Embryonic facial prominence (tissue), 1 donor: ENCODE results near the gene TSHZ2.
"Not testable (repeated sequence)": the region's sequence is repeated elsewhere in the genome, so short reads cannot be mapped to it uniquely, and the experiment has no call there.

Experiments used
- DNase-seq: peaks from one replicate; pipeline ENCODE4 v3.0.0-alpha.2; 2016; ENCODE audit errors: extremely low spot score

The TSHZ2 gene

DNA sequence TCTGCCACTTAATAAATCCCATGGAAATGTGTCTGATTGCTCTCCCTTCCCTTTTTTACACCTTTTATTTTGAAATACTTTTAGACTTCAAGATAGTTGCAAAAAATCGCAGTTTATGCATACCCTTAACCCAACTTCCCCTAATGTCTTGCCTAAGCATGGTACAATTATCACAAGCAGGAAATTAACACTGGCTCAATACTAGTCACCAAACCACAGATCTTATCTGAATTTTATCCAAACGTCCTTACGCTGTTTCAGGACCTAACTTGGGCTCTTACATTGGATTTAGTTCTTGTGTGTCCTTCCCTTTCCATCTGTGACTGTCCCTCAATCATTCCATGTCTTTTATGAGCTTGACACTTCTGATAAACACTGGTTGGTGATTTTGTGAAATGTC is 475.2 kb downstream of the TSHZ2 start:
- DNase-seq, result no peak

DNA sequence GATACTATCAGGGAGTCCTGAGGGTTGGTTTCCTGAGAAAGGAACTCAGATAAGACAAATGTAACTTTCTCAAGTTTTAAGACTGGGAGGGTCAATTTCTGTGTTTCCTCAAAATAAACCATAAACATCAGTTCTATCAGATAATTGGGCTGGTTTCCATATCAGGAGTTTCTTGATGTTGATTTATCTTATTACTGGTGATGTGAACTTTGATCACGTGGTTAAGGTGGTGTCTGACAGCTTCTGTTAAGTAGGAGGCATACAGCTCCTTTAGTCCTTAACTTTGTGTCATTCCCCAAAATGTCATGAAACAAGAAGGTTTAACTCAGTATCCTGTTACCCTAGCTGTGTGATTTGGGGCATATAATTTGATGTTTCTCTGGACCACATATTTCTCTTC is 476.3 kb downstream of the TSHZ2 start:
- no peak for DNase-seq

DNA sequence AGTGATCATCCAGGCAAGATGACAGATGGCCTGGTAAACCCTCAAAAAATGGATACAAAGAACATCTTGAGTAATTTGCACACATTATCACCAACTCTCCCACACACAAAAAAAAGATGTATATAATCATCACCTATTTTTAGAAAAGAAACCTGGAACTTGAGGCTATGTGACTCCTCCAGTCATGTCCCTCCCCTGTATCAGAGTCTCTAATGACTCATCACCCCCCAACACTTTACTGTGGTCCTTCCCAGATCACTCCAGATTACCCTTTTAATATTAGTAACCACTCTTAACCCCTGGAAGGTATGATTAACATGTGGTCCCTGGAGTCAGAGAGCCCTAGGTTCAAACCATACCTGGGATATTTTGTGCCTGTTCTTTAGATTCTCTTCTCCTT is 476.7 kb downstream of the TSHZ2 start:
- DNase-seq, result no peak

DNA sequence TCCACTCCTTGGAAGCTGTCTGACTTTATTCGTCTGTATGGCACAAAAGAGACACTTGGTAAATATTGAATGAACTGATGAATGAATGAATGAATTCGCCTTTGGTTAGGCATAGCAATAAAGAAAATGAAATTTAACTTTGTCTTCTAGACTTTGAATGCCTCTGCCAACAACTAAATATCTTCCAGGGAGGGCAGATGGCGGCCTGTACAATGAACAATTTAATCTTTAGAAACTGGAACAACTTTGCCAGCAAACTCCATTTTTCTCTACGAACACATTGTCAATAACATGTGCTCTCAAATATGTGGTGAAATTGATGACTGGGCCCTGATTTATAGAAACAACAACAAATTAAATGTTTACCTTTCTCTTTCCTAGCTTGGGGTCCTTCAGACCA is 480.9 kb downstream of the TSHZ2 start:
- no peak for DNase-seq

- DNase-seq, result no peak
These were observed 482.6 kb downstream of the TSHZ2 start for GRCh38 chr20:53454675-53455276.

- no peak for DNase-seq
These were observed 491.2 kb downstream of the TSHZ2 start for GRCh38 chr20:53463101-53463972.

DNA sequence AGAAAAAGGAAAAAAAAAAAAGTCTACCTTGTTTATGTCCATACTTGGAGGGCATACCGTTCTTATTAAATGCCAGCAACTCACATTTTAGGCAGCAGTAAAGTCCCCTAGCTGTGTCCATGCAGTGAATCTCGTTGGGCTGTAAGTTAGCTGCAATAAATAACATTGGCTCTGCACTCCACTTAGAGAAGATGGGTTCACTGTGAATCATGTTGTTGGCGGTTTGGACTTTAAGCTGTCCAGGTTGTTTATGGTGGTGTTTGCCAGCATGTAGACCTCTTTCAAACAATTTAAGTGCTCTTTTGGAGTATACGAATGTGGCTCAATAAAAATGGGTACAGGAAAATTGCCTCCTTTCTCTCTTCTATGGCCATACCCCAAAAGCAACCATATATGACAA is 494.1 kb downstream of the TSHZ2 start:
- no peak for DNase-seq

- DNase-seq, result no peak
These were observed 496.4 kb downstream of the TSHZ2 start for GRCh38 chr20:53468587-53468986.

DNA sequence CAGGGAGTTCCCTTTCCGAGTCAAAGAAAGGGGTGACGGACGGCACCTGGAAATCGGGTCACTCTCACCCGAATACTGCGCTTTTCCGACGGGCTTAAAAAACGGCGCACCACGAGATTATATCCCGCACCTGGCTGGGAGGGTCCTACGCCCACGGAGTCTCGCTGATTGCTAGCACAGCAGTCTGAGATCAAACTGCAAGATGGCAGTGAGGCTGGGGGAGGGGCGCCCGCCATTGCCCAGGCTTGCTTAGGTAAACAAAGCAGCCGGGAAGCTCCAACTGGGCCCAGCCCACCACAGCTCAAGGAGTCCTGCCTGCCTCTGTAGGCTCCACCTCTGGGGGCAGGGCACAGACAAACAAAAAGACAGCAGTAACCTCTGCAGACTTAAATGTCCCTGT is 500.7 kb downstream of the TSHZ2 start:
- not testable (repeated sequence) for DNase-seq

DNA sequence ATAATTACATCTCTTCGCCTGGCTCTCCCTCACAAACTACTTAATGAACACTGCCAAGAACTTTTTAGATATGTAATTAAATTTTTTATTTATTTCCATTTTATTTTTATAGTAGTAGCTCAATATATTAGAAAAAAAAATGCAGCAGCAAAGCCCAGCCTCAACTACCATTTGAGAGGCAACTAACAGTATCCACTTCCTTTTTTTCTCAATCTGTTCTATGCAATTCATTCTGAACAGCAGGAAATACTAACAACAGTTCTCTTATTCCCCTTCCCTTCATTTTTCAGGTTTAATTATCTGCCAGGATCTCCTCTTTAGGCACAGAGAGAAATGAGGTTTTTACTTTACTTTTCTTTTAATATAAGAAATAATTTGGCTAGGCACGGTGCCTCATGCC is 508.8 kb downstream of the TSHZ2 start:
- no peak for DNase-seq

GRCh38 chr20:53487461-53488200 is 515.5 kb downstream of the TSHZ2 start:
- DNase-seq, result no peak

- no peak for DNase-seq
These were observed 516.7 kb downstream of the TSHZ2 start for GRCh38 chr20:53488775-53489272.

DNA sequence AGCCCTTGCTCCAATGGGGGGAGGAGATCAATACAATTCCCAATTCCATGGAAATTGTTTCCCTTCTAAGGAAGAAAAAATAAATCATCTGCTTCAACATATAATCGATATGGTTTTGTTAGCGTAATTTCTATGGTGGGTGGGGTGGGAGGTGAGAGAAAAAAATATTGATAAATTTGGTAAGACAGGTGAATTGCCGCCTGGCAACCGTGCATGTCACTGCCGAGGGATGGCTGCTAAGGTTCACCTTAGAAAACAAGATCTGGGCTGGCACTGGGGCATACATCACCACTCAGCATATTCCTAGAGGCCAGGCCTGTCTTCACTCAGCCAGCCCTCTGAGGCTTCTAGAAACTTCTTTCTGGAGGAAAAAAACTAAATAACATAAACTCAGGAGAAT is 517.4 kb downstream of the TSHZ2 start:
- no peak for DNase-seq

- no peak for DNase-seq
These were observed 518.5 kb downstream of the TSHZ2 start for GRCh38 chr20:53490620-53491019.

DNA sequence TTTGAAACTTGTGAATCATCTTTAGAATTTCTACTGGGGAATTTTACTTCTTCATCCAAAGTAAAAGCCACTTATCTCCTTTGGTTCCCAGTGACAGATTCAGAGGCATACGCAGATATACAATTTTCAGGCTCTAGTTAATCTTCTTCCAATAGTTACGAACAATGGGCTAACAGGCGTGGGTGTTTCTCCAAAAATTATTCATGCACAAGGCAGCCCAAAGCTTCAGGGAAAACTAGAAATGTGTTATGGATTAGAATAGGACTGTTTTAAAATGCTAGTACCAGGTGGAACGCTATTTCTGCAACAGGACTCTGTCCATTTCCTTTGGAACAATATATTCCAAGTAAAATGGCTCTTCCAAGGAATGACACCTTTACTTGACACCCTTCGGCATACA is 519.3 kb downstream of the TSHZ2 start:
- no peak for DNase-seq

DNA sequence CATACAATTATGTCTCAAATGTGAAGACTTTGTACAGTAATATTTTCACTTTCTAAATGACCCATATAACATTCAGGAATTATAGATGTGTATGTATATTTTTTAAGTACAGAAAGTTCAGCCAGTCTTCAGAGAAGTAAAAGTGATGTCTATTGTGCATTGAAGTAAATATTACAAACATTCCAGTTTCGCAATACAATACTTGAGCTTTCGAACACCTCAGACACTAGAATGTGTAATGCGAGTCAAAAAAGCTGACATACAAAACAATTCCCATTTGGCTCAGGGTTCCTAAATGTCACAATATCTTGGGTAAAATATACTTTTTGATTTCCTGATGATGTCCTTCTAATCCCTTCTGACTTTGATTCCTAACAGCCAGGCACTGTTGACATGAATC is 520.1 kb downstream of the TSHZ2 start:
- no peak for DNase-seq

GRCh38 chr20:53493311-53493857 is 521.2 kb downstream of the TSHZ2 start:
- no peak for DNase-seq

- DNase-seq, result no peak
These were observed 522.6 kb downstream of the TSHZ2 start for GRCh38 chr20:53494753-53495152.

DNA sequence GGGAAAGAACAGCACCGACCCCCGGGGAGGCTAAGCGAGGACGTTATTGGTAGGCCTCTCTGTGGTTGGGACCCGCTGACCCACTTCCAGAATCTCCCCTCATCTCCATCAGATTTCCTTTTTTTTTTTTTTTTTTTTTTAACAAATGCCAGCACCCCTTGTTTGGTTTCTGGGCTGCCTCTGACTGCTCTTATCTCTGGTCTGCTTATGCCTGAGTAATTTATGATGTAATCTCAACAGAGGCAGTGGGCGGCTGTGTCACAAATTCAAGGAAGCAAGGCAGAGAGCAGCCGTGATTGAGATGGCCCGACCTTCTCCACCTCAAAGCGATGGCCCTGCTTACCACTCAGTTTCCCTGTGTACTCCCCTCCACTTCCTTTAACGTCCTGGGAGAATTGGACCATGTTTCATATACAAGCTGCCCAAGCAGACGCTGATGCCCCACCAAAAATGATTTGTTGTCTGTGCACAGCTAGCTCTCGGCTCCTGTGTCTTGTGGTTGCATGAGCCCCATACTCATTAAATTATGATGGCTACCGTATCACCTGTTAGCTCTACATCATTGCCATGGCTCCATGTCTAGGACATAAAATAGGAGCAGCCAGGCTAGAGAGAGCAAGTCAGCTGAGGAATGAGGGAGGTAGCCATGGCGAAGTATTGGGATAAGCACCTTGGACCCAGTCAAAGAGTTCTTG is 523.4 kb downstream of the TSHZ2 start:
- no peak for DNase-seq

DNA sequence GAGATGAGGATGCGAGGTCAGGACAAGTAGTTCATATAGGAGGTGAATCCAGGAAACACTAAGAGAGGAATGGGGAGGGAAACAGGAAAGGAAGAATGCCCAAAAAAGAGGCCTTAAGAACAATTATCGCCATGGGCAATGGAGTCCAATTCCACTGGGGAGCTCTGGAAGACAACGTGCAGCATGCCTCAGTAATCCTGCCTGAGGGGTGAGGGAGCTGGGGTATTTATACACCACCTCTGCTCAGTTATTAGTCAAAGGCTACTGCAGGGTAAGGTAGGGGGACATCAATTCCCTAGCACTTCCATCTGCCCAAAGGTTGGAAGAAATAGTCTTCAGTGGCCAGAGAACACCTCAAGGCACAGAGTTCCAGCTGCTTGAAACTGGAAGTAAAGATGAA is 525.1 kb downstream of the TSHZ2 start:
- DNase-seq, result no peak

- DNase-seq, result no peak
These were observed 526.2 kb downstream of the TSHZ2 start for GRCh38 chr20:53498341-53498740.

DNA sequence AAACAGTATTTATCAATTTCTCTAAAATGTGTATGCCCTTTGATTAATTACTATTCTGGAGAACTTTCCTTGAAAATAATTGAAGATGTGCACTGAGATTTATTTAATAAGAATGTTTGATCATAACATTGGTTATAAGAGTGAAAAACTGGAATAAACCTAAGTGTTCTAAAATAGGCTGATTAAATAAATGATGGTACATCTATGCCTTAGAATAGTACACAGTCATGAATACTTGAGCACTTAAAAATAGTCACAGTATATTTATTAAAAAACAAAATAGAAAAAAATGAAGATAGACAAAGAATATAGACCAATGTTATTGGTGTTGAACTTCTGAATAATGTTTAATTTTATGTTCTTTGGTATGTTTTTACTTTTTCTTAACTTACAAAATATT is 528.5 kb downstream of the TSHZ2 start:
- no peak for DNase-seq
